GM10847 (cell line): ENCODE results near the gene MTAP.

ENCODE experiments used
- POLR2A ChIP-seq: IDR thresholded peaks from 2 replicates; pipeline ENCODE4 v1.6.1; 2011; ENCODE audit not compliant: insufficient read length; ENCODE audit errors: extremely low read depth

Gene MTAP

GRCh38 chr9:21906213-21906612 lies 103.8 kb downstream of the MTAP start:
- no peak for TF ChIP-seq POLR2A

- no peak for TF ChIP-seq POLR2A
These were observed 104.4 kb downstream of the MTAP start for GRCh38 chr9:21906881-21907280.

GRCh38 chr9:21919377-21920362 lies 117.2 kb downstream of the MTAP start:
- TF ChIP-seq POLR2A: no peak

- TF ChIP-seq POLR2A: no peak
These were observed 121.3 kb downstream of the MTAP start for GRCh38 chr9:21923694-21924093.

- TF ChIP-seq POLR2A: no peak
These were observed 125.3 kb downstream of the MTAP start for GRCh38 chr9:21927752-21928151.

GRCh38 chr9:21931428-21931827 lies 129.0 kb downstream of the MTAP start:
- no peak for TF ChIP-seq POLR2A

GRCh38 chr9:21933281-21933680 lies 130.8 kb downstream of the MTAP start:
- no peak for TF ChIP-seq POLR2A

- no peak for TF ChIP-seq POLR2A
These were observed 131.4 kb downstream of the MTAP start for GRCh38 chr9:21933865-21934264.

- no peak for TF ChIP-seq POLR2A
These were observed 133.2 kb downstream of the MTAP start for GRCh38 chr9:21935631-21936030.

- no peak for TF ChIP-seq POLR2A
These were observed 133.7 kb downstream of the MTAP start for GRCh38 chr9:21936161-21936560.

GRCh38 chr9:21941337-21941995 lies 139.0 kb downstream of the MTAP start:
- no peak for TF ChIP-seq POLR2A

GRCh38 chr9:21943464-21943863 lies 141.0 kb downstream of the MTAP start:
- TF ChIP-seq POLR2A: no peak

- TF ChIP-seq POLR2A: no peak
These were observed 143.2 kb downstream of the MTAP start for GRCh38 chr9:21945606-21946005.

- no peak for TF ChIP-seq POLR2A
These were observed 156.4 kb downstream of the MTAP start for GRCh38 chr9:21958833-21959232.

- no peak for TF ChIP-seq POLR2A
These were observed 159.1 kb downstream of the MTAP start for GRCh38 chr9:21961569-21961968.

- TF ChIP-seq POLR2A: no peak
These were observed 162.5 kb downstream of the MTAP start for GRCh38 chr9:21964925-21965385.

GRCh38 chr9:21965401-21965951 lies 163.0 kb downstream of the MTAP start:
- no peak for TF ChIP-seq POLR2A
